Kidney epithelial cell (primary cell): ENCODE data around the gene PCBP3. TPM values are rescaled to one million over a fixed set of nuclear protein-coding genes. Genes with fewer than 3 reads are reported as not detected.

ENCODE experiments used
- DNase-seq: peaks from one replicate; pipeline ENCODE4 v3.0.0-alpha.2; 2010; ENCODE audit warnings: low read depth
- H3K27me3 ChIP-seq: 2 replicates; pipeline ENCODE4 v1.6.0; 2011; ENCODE audit warnings: low read length; ENCODE audit not compliant: control insufficient read depth, insufficient read depth
- H3K36me3 ChIP-seq: 2 replicates; pipeline ENCODE4 v1.5.1; 2011; ENCODE audit warnings: low read length; ENCODE audit not compliant: control insufficient read depth, insufficient read depth
- H3K4me3 ChIP-seq: 2 replicates; pipeline ENCODE4 v1.5.1; 2011; ENCODE audit warnings: low read depth, mild to moderate bottlenecking, control low read depth, low read length
- CTCF ChIP-seq: IDR thresholded peaks from 2 replicates; pipeline ENCODE4 v1.5.1; 2011; ENCODE audit warnings: mild to moderate bottlenecking, moderate library complexity, low read length, control low read depth, inconsistent platforms; ENCODE audit not compliant: insufficient read depth, poor library complexity, severe bottlenecking
- total RNA-seq: library from RNA; depleted of rRNA; stranded (reverse); fragments of >200 nt; gene quantifications from 2 replicates; pipeline ENCODE4 v1.2.3, GENCODE V29; 2015

PCBP3 gene
- total RNA-seq, 1 donor from 2014 or later: 1.3 TPM

DNA sequence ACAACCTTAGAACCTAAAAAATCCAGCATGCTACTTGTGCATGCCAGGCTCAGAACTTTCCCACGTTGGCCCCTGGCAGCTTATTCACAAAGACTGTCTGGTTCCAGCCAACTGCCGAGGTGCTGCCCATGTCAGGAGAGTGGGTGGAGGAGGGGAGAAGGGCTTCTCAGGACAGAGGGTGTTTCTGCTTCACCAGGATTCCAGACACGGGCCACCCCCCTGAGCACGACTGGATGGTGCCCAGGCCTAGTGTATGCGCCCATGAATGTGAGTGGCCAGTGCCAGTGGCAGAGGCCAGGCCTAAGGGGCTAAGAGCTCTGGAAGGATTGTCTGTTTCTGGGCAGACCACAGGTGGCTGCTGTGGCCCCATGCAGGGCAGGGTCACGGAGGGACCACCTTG, 189.9 kb downstream of the PCBP3 start:
- no peak for TF ChIP-seq CTCF
- no peaks in the 10 kb centered on the region for H3K36me3 ChIP-seq

GRCh38 chr21:45834026-45834715, 190.6 kb downstream of the PCBP3 start:
- no peak for DNase-seq
- no peak for TF ChIP-seq CTCF
- H3K27me3 ChIP-seq: peaks cover 2% of the 10 kb centered on the region
- H3K36me3 ChIP-seq: no peaks in the 10 kb centered on the region
- H3K4me3 ChIP-seq: no peak overlapping the region

More for the DNA sequence above, 189.9 kb downstream of the PCBP3 start:
- Histone ChIP-seq H3K4me3 (no peak overlapping the region), H3K27me3 (peaks cover 2% of the 10 kb centered on the region)
- DNase-seq: no peak

DNA sequence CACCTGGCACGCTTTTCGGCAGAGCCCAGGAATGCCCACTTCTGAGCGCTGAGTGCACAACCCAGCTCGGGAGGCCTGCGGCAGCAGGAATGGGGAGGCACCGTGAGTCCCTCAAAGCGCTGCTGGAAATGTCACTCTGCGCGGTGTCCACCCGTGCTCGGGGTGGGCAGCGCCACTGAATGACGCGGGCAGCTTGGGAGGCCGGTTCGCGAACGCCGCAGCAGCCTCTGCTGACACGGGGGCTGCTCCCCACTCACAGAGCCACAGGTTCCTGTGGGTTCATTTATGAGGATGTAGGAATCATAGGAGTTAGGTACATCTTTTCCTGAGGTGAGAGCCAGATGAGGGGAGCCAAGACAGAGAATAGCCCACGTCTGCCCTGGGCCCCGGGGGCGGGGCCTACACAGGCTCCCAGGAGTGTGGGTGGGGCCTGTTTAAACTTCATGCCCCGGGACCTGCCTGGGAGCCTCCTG, 191.3 kb downstream of the PCBP3 start:
- TF ChIP-seq CTCF: no peak
- no peaks in the 10 kb centered on the region for H3K36me3 ChIP-seq
- no peak for DNase-seq

GRCh38 chr21:45835301-45836267, 192.1 kb downstream of the PCBP3 start:
- Histone ChIP-seq H3K4me3 (no peak overlapping the region), H3K36me3 (no peaks in the 10 kb centered on the region), H3K27me3 (no peaks in the 10 kb centered on the region)
- DNase-seq: no peak
- no peak for TF ChIP-seq CTCF

More for the DNA sequence above, 191.3 kb downstream of the PCBP3 start:
- H3K4me3 ChIP-seq: no peak overlapping the region
- peaks cover under 1% of the 10 kb centered on the region for H3K27me3 ChIP-seq

DNA sequence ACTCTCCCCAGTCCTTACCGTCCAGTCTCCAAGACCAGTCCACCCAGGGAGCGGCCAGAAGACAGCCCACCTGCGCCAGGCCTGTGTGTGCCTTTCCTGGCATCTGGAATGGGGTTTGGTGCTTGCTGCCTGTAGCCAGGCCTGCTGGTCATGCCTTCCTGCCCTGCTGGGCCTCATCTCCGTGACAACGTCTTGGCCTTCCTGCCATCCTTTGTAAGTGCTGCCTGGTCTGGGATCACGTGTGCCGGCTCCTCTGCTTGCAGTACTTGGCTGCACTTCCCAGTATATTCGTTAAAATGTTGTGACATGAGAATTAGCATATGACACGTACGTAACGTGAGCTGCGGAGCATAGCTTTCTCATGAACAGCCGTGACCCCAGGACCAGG, 192.7 kb downstream of the PCBP3 start:
- no peak for DNase-seq
- H3K36me3 ChIP-seq: no peaks in the 10 kb centered on the region
- no peak for TF ChIP-seq CTCF
- no peaks in the 10 kb centered on the region for H3K27me3 ChIP-seq
- no peak overlapping the region for H3K4me3 ChIP-seq
